Effector CD8-positive, alpha-beta T cell (primary cell): ENCODE data around the gene TRIM66.
A peak's percentile ranks its signal among the peaks of the same experiment; 100 is the strongest.
"Not testable (repeated sequence)": the region's sequence is repeated elsewhere in the genome, so short reads cannot be mapped to it uniquely, and the experiment has no call there.

Source experiments
- DNase-seq: peaks from one replicate; lab custom pipeline; 2025; lab: John Stamatoyannopoulos, UW

TRIM66 gene

GRCh38 chr11:8691601-8692000 lies 9.1 kb upstream of the TRIM66 start:
- no peak for DNase-seq

GRCh38 chr11:8690374-8691342 lies 8.2 kb upstream of the TRIM66 start:
- DNase-seq, result no peak

GRCh38 chr11:8689726-8690255 lies 7.3 kb upstream of the TRIM66 start:
- no peak for DNase-seq

GRCh38 chr11:8688414-8689362 lies 6.2 kb upstream of the TRIM66 start:
- peak; percentile 72 for DNase-seq

- DNase-seq, result no peak
Observed at GRCh38 chr11:8686325-8686724, 3.9 kb upstream of the TRIM66 start.

- DNase-seq, result no peak
Observed at GRCh38 chr11:8685820-8686219, 3.4 kb upstream of the TRIM66 start.

GRCh38 chr11:8685306-8685705 lies 2.8 kb upstream of the TRIM66 start:
- no peak for DNase-seq

GRCh38 chr11:8684600-8685290 lies 2.3 kb upstream of the TRIM66 start:
- no peak for DNase-seq

- DNase-seq, result no peak
Observed at GRCh38 chr11:8683115-8683807, 796 bp upstream of the TRIM66 start.

GRCh38 chr11:8681837-8682302 lies 595 bp downstream of the TRIM66 start:
- no peak for DNase-seq

GRCh38 chr11:8679006-8679405 lies 3.5 kb downstream of the TRIM66 start:
- no peak for DNase-seq

- no peak for DNase-seq
Observed at GRCh38 chr11:8676458-8676857, 6.0 kb downstream of the TRIM66 start.

- no peak for DNase-seq
Observed at GRCh38 chr11:8674859-8675258, 7.6 kb downstream of the TRIM66 start.

- no peak for DNase-seq
Observed at GRCh38 chr11:8672346-8672745, 10.1 kb downstream of the TRIM66 start.

- no peak for DNase-seq
Observed at GRCh38 chr11:8671651-8672062, 10.8 kb downstream of the TRIM66 start.

- no peak for DNase-seq
Observed at GRCh38 chr11:8671193-8671612, 11.3 kb downstream of the TRIM66 start.

GRCh38 chr11:8670081-8670480 lies 12.4 kb downstream of the TRIM66 start:
- DNase-seq, result not testable (repeated sequence)

GRCh38 chr11:8665222-8665621 lies 17.2 kb downstream of the TRIM66 start:
- no peak for DNase-seq

GRCh38 chr11:8661001-8661795 lies 21.3 kb downstream of the TRIM66 start:
- DNase-seq, result no peak
